HS-27A (cell line): ENCODE results near the gene ABCA7.
A peak's percentile ranks its signal among the peaks of the same experiment; 100 is the strongest.

Source experiments
- DNase-seq: peaks from one replicate; pipeline ENCODE4 v3.0.0-alpha.2; 2012; ENCODE audit warnings: low read depth, missing footprints

The ABCA7 gene

GRCh38 chr19:1055886-1056620 is 16.1 kb downstream of the ABCA7 start:
- no peak for DNase-seq

GRCh38 chr19:1057176-1057855 is 17.4 kb downstream of the ABCA7 start:
- peak; percentile 47 for DNase-seq

- DNase-seq: no peak
Observed at GRCh38 chr19:1058112-1058511, 18.2 kb downstream of the ABCA7 start.

GRCh38 chr19:1060689-1061088 is 20.8 kb downstream of the ABCA7 start:
- no peak for DNase-seq

GRCh38 chr19:1061987-1062386 is 22.1 kb downstream of the ABCA7 start:
- no peak for DNase-seq

- DNase-seq: no peak
Observed at GRCh38 chr19:1062387-1063029, 22.6 kb downstream of the ABCA7 start.

GRCh38 chr19:1063030-1063908 is 23.4 kb downstream of the ABCA7 start:
- no peak for DNase-seq

- no peak for DNase-seq
Observed at GRCh38 chr19:1063909-1064660, 24.2 kb downstream of the ABCA7 start.

GRCh38 chr19:1064661-1065605 is 25.0 kb downstream of the ABCA7 start:
- no peak for DNase-seq

GRCh38 chr19:1065606-1066109 is 25.8 kb downstream of the ABCA7 start:
- DNase-seq: no peak

GRCh38 chr19:1066251-1066747 is 26.4 kb downstream of the ABCA7 start:
- DNase-seq: no peak

- DNase-seq: no peak
Observed at GRCh38 chr19:1066748-1067340, 26.9 kb downstream of the ABCA7 start, which contains the start of gene ARHGAP45. Gene ARHGAP45, plus strand, starts transcription at chr19:1067167. Its CDS starts 239 bp downstream, at chr19:1067406.

- DNase-seq: no peak
Observed at GRCh38 chr19:1067341-1067957, 27.5 kb downstream of the ABCA7 start.

- DNase-seq: no peak
Observed at GRCh38 chr19:1068009-1069001, 28.4 kb downstream of the ABCA7 start.

- DNase-seq: no peak
Observed at GRCh38 chr19:1069009-1069779, 29.3 kb downstream of the ABCA7 start.

GRCh38 chr19:1070576-1070930 is 30.6 kb downstream of the ABCA7 start:
- no peak for DNase-seq
